Activated CD4-positive, CD25-positive, alpha-beta regulatory T cell treated with anti-CD3 and anti-CD28 coated beads, Interleukin-2, amount 50 U/mL, for 72 hours (primary cell): ENCODE results near the gene CTLA4.

Experiments used
- DNase-seq: peaks from one replicate; pipeline ENCODE4 v3.0.0; 2021

The CTLA4 gene

DNA sequence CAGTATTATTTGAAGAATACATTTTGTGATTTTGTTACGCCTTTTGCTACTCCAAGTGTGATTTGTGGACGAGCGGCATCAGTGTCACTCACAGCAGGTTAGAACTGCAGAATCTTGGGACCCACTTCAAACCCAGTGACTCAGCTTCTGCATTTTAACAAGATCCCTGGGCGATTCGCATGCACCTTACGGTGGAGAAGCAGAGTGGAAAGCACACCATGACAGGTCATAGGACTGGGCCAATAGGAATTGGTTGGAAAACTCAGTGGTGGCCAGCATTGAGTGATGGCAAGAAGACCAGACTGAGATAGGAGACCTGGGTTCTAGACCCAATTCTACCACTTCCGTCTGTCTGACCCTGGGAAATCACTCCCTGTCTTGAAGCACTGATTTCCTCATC, 26.3 kb downstream of the CTLA4 start:
- no peak for DNase-seq

DNA sequence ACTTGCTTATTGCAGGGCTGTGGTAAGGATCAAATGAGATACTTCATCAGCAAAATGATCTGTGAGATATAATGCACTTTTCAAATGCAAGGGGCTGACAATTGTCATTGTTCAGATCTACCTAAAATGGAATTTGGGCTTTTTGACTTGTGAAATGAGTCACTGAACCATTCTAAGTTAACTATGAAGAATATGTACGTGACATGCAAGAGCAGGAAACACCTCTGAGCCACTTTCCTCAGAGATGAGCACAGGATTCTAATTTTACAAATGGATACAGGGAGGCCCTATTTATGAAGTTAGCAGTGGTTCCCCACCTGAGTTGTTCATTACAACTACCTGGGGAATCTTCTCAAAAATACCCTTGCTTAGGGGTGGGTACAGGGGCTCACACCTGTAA, 26.7 kb downstream of the CTLA4 start:
- no peak for DNase-seq

DNA sequence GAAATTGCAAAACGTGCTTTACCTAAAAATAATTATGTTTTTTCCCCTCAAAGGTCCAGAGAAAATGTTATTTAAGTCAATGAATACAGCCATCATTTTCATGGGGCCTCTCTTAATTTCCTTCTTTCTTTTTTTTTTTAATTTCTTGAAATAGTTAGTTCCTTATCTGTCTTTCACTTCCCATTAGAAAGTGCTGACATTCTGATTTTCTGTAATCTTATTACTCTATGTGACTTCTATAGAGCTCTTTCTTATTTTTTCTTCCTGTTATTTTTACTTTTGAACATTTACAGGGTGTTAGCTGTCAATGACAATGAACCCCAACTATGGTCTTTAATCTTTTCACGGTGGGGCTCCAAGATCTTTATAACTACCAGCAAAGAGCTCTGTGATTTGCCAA, 30.0 kb downstream of the CTLA4 start:
- DNase-seq = no peak

DNA sequence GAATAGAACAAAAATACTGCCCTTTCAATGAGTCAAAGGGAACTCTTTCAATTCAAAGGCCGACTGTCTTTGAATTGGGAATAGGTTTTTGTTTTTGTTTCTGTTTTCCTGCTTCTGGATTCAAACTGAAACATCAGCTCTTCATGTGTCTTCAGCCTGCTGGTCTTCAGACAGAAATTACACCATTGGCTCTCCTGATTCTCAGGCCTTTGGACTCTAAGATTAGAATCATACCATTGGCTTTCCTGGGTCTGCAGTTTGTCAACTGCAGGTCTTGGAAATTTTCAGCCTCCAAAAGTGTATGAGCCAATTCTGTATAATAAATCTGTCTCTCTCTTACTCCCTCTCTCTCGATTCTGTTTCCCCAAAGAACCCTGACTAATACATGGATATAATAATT, 31.1 kb downstream of the CTLA4 start:
- no peak for DNase-seq

DNA sequence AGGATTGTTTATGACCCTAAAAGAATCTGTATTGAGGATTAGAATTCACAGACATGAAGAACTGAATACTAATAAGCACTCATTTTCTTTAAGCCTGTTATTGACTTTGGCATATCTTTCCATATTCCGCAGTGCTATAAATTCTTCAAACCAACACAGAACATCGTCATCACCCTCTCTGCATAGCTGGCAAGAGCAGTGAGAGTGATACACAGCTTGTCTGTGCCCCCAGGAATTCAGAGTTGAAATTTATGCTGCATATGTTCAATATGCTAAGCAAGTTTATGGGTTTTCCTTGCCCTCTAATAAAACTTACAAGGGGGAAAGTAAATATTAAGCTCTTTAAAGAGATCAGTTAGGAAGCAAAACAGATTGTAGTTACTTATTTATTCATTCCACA, 32.7 kb downstream of the CTLA4 start:
- no peak for DNase-seq

DNA sequence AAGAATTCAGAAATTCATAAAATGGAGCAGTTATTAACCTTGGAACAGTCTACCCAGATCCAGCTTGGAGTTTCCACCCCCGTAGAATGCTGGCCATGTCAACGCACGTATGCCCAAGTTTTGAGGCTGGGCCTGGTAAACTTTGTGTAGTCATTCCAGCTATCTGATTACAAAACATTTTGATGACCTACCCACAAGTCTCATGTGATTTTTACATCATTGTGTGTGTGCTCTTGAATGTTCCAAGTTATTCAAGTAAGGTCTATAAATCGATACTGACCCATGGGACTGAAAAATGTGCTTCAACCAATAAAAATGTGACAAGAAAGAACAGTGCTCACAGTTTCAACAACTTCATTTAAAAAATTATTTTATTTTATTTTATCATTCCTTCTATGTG, 36.5 kb downstream of the CTLA4 start:
- no peak for DNase-seq

DNA sequence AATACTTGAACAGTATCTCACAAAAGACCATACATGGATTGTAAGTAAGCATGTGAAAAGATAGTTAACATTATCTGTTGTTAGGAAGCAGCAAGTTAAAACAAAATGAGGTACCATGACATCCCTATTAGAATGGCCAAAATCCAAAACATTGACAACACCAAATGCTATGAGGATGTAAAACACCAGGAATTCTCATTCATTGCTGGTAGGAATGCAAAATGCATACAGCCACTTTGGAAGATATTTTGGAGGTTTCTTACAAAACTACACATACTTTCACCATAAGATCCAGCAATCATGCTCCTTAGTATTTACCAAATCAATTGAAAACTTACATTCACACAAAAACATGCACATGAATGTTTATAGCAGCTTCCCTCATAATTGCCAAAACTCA, 38.1 kb downstream of the CTLA4 start:
- no peak for DNase-seq

DNA sequence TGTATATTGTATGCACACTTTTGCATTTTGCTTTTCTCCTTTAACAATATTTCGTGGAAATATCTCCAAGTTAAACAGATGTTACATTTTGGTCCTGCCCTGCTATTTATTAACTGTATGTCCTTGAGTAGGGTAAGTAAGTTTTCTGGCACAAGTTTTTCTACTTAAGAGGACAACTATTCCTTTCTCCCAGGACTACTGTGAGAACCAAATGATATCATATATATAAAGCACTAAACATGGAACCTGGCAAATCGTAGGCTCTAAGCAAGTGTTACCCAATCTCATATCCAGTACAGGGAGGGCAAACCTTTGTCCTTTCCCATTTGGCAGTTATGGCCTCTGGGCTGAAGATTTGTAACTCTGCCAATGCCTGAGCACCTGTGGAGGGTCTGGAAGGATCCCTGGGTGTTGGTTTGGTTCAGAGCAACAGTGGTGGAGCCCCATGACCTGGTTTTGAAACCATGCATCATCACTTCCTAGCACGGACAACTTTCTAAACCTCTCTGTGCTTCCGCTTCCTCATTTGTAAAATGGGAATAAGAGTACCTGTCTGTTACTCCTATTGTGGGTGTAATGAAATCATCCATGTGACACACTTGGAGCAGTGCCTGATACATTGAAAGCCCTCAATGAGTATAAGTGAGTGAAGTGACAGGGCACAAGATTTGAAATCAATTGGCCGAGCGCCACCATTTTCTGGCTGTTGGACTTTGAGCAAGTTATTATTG, 40.7 kb downstream of the CTLA4 start:
- DNase-seq = no peak

DNA sequence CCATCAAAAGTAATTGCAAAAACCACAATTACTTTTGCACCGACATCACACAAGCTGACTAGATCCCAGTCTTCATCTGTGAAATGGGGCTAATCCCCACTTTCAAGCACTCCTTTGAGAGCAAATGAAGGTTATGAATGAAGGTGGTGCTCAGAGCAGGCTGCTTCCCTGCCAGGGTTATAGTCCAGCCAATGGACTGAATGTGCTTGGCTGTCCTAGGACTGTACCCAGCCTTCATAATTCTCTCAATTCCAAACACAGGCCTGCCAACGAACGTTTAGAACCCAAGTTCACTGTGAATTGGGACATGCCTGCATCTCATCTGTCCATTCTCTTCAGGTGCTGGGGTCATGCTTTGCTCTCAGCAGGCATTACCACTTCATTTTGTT, 41.2 kb downstream of the CTLA4 start:
- no peak for DNase-seq

DNA sequence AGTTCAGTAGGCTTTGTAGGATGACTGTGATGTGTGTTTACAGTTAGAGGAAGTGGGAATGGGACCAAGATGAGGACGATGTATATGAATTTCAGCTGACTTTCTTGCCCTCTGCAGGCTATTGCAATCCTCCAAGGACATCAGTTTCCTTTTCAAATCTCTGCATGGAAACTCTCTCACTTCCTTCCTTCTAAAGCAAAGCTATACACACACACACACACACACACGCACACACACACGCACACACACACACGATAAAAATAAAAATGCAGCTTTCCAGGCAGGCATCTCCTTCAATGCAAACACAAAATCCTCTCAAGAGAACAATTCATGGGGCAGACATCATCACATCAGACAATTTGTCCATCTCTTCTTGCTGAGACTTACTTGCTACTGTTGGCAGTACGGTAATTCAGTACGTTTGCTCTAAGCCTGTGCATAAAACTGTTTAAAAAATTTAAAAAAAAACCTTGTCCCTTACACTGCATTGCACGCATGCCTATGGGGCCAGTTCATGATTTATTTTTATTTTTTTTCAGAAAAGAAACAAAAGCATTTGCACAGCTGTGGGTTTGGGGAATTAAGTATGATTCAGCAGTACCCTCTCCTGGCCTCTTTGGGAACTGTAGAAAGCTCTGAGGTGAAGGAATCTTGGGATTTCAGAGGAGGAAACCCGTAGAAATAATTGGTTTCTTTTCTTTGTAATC, 41.8 kb downstream of the CTLA4 start:
- no peak for DNase-seq

DNA sequence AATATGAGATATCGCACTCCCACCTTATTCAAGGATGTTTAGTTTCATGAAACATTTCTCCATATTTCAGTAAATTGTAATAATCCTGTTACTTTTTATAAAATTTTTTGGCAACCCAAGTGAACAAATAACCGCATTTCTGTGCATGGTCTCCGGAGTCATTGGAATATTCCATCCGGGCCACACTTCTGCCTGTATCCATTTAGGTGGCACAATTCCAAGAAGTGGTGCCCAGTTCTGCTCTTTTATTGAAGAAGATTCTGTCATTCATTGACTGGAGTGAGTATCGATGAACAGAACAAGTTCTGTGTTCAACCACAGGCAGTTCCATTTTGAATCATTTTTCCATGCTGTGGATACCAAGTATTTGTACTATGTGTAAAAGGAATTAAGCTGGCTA, 42.4 kb downstream of the CTLA4 start:
- DNase-seq = no peak

DNA sequence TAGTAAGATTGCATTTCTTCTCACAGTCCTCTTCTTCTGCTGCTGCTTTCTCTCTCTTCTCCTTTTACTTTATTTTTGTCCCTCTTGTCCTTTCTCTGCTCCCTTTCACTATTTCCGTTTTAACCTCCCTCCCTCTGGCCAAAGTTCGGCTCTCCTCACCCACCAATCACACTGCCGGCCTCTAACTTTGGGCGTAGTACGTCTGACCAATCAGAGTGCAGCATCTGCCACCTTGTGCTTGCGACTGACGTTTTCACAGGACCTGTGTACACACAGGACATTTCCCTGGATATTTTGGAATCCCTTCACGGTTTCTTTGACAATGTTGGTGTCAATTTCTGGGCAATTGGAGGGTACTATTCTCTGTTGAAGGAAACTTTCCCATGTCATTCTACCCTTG, 46.4 kb downstream of the CTLA4 start:
- no peak for DNase-seq

DNA sequence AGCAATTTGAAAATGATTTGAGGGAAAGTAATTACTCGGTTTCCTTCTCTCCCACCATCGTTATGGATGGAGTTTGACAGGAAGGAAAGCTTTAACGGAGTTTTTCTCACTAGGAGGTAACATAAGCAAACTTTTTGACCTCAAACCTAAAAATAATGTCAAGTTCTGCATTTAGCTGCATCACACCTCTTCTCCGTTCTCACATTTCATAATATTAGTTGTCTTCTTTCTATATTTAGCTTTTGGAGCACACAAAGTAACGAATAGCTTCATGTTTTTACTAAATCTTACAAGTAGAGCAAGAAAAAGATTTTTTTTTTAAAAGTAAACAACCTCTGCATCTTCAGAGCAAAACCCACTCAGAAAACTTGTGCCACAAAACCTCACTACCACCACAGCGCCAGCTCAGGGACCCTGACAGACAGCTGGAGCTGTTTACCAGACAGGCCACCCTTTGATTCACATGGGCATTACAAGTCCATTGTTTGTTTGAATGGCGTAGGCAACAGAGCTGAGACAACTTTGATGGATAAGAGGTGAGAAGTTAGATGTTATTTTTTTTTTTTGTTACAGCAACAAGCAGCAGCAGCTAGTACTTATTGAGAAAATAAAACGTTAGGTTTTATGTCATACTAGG, 47.1 kb downstream of the CTLA4 start:
- DNase-seq = no peak

DNA sequence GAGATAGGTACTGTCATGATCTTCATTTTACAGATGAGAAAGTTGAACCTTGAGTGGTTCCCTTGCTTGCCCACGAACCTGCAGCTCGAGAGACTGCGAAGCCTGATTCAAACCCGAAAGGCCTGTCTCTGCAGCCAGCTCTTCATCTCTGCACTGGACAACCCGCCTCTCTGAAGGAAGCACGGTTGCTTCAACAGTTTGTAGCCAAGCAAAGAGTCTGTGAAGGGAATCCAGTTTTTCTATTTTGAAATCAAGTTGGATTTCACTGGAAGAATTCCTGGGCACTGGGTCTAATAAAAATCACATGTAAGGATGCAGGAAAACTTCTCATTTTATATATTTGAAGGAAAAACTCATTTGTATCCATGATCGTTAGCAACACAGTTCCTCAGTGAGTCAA, 47.7 kb downstream of the CTLA4 start:
- no peak for DNase-seq

DNA sequence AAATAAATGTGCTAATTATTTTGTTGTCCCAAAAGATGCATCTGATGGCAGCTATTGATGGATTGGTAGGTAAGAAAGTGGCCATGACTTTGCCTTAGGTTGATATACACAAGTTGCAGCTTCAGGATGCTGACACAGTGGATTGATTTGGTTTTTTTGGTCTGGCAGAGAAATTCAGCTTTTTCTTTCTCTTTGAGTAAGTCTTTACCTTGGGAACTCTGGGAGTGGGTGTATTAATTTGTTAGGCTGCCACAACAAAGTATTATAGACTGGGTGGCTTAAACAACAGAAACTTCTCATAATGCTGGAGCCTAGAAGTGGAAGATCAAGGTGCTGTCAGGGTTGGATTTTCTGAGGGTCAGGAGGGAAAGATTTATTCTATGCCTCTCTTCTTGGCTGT, 49.2 kb downstream of the CTLA4 start:
- DNase-seq = no peak

DNA sequence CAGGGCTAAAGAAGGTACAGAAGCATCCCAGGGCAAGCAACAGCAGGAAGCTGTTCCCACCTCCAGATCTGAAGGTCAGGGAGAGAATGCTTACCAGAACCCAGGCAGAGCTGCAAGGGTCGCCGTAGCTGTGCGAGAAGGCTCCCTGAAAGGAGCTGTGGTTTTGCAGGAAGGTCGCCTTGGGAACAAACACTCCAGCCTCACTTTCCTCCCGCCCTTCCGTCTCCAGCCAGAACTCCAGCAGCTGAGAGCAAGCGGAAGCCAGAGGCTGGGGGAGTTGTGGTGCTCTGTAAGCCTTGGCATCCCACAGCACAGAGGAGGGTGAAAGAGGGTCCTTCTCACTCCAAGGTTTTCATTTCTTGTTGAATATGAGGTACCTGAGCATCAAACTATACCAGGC, 50.7 kb downstream of the CTLA4 start:
- DNase-seq = no peak

DNA sequence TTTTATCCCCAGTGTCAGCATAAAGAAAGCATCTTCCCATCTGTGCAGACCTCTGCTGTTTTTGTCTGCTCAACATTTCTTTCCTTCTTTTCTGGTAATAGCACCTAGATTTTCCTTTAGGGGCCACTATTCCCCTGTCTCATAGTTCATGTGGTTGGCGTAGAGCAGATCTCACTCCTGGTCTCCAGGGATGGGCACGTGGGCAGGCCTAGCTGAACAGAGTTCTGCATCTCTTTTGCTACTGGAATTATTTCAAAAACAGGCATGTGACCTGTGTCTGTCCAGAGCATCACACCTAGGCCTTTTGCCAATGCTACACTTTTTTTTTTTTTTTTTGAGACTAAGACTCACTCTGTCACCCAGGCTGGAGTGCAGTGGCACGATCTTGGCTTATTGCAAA, 51.3 kb downstream of the CTLA4 start:
- no peak for DNase-seq
